Chondrocyte (in vitro differentiated cells): ENCODE measurements around the gene NDUFB3. TPM values are rescaled to one million over a fixed set of nuclear protein-coding genes. Genes with fewer than 3 reads are reported as not detected.
"Not testable (repeated sequence)": the region's sequence is repeated elsewhere in the genome, so short reads cannot be mapped to it uniquely, and the experiment has no call there.

Source experiments
- DNase-seq: peaks from one replicate; pipeline ENCODE4 v3.0.0; 2021; ENCODE audit warnings: mixed read lengths, low spot score
- H3K27ac Mint-ChIP-seq: one replicate; pipeline ENCODE4 v1.8.0; 2021; ENCODE audit warnings: mild to moderate bottlenecking, moderate library complexity, mixed read lengths; ENCODE audit not compliant: unreplicated experiment
- H3K27me3 Mint-ChIP-seq: 2 replicates; pipeline ENCODE4 v1.8.0; 2021; ENCODE audit warnings: low read depth, mixed read lengths
- H3K36me3 Mint-ChIP-seq: 2 replicates; pipeline ENCODE4 v1.8.0; 2021; ENCODE audit warnings: low read depth, mixed read lengths
- H3K4me1 Mint-ChIP-seq: 2 replicates; pipeline ENCODE4 v1.8.0; 2021; ENCODE audit warnings: low read depth, mild to moderate bottlenecking, mixed read lengths
- H3K4me3 Mint-ChIP-seq: one replicate; pipeline ENCODE4 v1.8.0; 2021; ENCODE audit warnings: mild to moderate bottlenecking, moderate library complexity, mixed read lengths; ENCODE audit not compliant: unreplicated experiment
- H3K9me3 Mint-ChIP-seq: 2 replicates; pipeline ENCODE4 v1.8.0; 2021; ENCODE audit warnings: low read depth, mixed read lengths
- total RNA-seq: library from RNA; stranded (reverse); gene quantifications from 3 replicates; pipeline ENCODE4 v1.2.1, GENCODE V29; 2021
- TF ChIP-seq, protein P1 (sequence below): fragments of 200-600 bp; sonication (generic); IDR thresholded peaks from 2 replicates; pipeline ENCODE4 v1.5.0; 2021; ENCODE audit warnings: antibody characterized with exemption, mild to moderate bottlenecking, moderate library complexity

NDUFB3 gene
- total RNA-seq, 1 donor from 2014 or later = 66.2 TPM

DNA sequence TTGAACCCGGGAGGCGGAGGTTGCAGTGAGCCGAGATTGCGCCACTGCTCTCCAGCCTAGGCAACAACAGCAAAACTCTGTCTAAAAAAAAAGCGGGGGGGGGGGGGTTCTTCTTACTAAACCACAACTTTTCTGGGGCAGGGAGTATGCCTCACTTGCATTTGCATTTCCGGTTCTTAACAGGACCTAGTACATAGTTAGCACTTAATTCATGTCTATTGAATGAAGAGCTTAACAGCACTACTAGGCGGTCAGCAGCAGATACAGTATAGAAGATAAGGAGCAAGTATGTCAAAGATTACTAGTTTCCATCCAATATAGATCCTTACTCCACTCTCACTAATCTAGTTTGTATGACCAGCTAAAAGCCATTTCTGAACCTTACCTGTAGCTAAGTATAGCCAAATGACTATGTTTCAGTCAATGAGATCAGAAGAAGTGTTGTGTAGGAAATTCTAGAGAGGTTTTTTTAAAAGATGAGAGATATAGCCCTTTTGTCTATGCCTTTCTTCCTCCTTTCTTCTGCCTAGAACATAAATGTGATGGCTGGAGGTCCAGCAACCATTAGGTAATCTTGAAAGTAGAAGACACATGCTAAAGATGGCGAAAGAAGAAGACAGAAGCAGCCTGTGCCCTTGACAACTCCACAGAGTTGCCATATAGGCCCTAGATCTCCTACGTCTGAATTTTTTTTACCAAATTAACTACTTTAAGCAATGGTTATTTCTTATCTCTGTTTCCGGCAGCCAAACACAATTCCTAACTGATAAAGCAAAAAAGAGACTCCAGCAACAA is 11.6 kb upstream of the NDUFB3 start:
- H3K27me3 Mint-ChIP-seq = no peaks in the 10 kb centered on the region
- no peaks in the 10 kb centered on the region for H3K36me3 Mint-ChIP-seq
- no peak overlapping the region for H3K4me3 Mint-ChIP-seq
- TF ChIP-seq, protein P1, sequence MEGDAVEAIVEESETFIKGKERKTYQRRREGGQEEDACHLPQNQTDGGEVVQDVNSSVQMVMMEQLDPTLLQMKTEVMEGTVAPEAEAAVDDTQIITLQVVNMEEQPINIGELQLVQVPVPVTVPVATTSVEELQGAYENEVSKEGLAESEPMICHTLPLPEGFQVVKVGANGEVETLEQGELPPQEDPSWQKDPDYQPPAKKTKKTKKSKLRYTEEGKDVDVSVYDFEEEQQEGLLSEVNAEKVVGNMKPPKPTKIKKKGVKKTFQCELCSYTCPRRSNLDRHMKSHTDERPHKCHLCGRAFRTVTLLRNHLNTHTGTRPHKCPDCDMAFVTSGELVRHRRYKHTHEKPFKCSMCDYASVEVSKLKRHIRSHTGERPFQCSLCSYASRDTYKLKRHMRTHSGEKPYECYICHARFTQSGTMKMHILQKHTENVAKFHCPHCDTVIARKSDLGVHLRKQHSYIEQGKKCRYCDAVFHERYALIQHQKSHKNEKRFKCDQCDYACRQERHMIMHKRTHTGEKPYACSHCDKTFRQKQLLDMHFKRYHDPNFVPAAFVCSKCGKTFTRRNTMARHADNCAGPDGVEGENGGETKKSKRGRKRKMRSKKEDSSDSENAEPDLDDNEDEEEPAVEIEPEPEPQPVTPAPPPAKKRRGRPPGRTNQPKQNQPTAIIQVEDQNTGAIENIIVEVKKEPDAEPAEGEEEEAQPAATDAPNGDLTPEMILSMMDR = no peak
- peaks cover 21% of the 10 kb centered on the region for H3K4me1 Mint-ChIP-seq
- no peak overlapping the region for H3K27ac Mint-ChIP-seq
- no peak for DNase-seq
- no peaks in the 10 kb centered on the region for H3K9me3 Mint-ChIP-seq

GRCh38 chr2:201063516-201063915 is 8.3 kb upstream of the NDUFB3 start:
- H3K4me3 Mint-ChIP-seq, H3K36me3 Mint-ChIP-seq, H3K9me3 Mint-ChIP-seq, H3K27me3 Mint-ChIP-seq, H3K27ac Mint-ChIP-seq, DNase-seq: not testable (repeated sequence)
- H3K4me1 Mint-ChIP-seq = peaks cover 23% of the 10 kb centered on the region

- Mint-ChIP-seq H3K27ac (no peak overlapping the region), H3K9me3 (no peaks in the 10 kb centered on the region), H3K4me3 (no peak overlapping the region), H3K36me3 (no peaks in the 10 kb centered on the region), H3K4me1 (peaks cover 31% of the 10 kb centered on the region), H3K27me3 (no peaks in the 10 kb centered on the region)
- TF ChIP-seq, protein P1 = no peak
- no peak for DNase-seq
Measured at GRCh38 chr2:201064797-201065329, 6.9 kb upstream of the NDUFB3 start.

DNA sequence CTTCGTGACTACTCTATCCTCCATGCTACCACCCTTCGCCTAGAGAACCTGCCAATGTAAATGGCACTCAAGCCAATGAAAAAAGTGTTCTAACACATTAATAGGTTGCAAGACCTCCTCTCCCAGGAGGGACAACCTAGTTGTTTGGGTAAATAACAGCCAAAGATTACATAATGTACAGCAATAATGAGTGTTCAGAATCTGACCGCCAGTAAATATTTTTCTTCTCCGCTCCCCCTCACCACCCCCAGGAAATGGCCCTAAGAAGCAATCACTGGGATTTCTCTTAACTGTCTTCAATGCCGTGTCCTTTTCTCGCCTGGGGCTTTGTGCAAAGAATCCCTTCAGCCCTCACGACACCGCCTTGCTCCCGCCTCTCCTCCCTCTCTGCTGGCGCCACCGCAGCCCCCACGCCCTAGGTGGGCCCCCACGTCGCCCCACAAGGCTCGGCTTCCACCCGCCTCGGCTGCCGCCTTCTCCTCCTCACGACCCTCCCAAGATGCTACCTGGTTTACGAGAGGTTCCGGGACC is 788 bp upstream of the NDUFB3 start:
- peak overlapping the region; percentile 89 for H3K4me3 Mint-ChIP-seq
- H3K27me3 Mint-ChIP-seq = no peaks in the 10 kb centered on the region

GRCh38 chr2:201072201-201072530 is 365 bp downstream of the NDUFB3 start:
- TF ChIP-seq, protein P1 = no peak
- no peaks in the 10 kb centered on the region for H3K36me3 Mint-ChIP-seq
- peaks cover 50% of the 10 kb centered on the region for H3K4me1 Mint-ChIP-seq
- peak overlapping the region; percentile 89 for H3K4me3 Mint-ChIP-seq
- H3K27me3 Mint-ChIP-seq = no peaks in the 10 kb centered on the region
- no peaks in the 10 kb centered on the region for H3K9me3 Mint-ChIP-seq
- peak overlapping the region; percentile 97 for H3K27ac Mint-ChIP-seq
- DNase-seq = no peak

More for the DNA sequence above, 788 bp upstream of the NDUFB3 start:
- Mint-ChIP-seq H3K27ac (peak overlapping the region; percentile 97), H3K4me1 (peaks cover 50% of the 10 kb centered on the region), H3K9me3 (no peaks in the 10 kb centered on the region), H3K36me3 (no peaks in the 10 kb centered on the region)
- DNase-seq = no peak
- TF ChIP-seq, protein P1 = no peak
